ENCODE results near the gene SDE2. TPM values are rescaled to one million over a fixed set of nuclear protein-coding genes. Genes with fewer than 3 reads are reported as not detected.

Gene SDE2
- total and polyA plus RNA-seq, 2 of the 4 experiments (the other 2 are of a cell fraction), result 8.5 to 14.7 TPM

DNA sequence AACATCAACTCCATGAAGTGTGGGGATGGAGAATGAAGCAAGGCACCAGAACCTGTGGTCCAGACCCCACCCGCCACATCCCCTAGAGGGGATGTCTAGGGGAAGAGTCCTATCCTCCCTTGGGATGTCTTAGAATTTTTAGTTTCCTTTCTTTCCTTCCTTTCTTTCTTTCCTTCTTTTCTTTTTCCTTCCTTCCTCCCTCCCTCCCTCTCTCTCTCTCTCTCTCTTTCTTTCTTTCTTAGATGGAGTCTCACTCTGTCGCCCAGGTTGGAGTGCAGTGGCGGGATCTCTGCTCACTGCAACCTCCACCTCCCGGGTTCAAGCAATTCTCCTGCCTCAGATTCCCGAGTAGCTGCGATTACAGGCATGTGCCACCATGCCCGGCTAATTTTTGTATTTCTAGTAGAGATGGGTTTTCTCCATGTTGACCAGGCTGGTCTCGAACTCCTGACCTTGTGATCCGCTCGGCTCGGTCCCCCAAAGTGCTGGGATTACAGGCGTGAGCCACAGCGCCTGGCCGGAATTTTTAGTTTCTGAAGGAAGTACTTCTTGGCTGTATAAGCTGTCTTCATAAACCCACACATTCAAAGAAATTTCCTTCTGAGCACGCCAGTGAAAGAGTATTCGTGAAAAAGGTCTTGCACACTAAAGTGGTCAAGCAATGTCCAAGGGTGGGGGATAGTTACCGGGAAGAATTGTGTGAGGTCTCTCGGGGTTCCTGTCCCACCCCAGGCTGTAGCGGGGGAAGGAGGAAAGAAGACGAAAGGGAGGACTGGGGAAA lies 37.3 kb downstream of the SDE2 start:
- CTCF ChIA-PET, result interaction anchor here (1.0 to 1.3 kb wide), 3 partner anchors 13 to 25 kb away, joined by 3 to 4 read pairs (median 3); no protein-coding TSS in a partner anchor
- Histone ChIP-seq H2BK5ac (ENCODE audit: low read depth, low read length, poor library complexity, severe bottlenecking) (no peak overlapping the region), H3K4me2 (ENCODE audit: low read depth, low read length) (no peak overlapping the region), H2BK120ac (ENCODE audit: low read depth, low read length) (no peak overlapping the region), H4K20me1 (ENCODE audit: insufficient read depth, low read length) (no peaks in the 10 kb centered on the region), H2AK5ac (ENCODE audit: low read depth, low read length) (no peak overlapping the region), H3K56ac (ENCODE audit: extremely low read depth, insufficient read depth, low read length) (no peak overlapping the region), H3K23ac (ENCODE audit: low read depth, low read length) (no peak overlapping the region), H3K18ac (ENCODE audit: low read depth, low read length) (no peak overlapping the region), H4K91ac (ENCODE audit: insufficient read depth, low read depth, low read length) (no peak overlapping the region), H3K4me1 (ENCODE audit: control insufficient read depth, insufficient read depth, low read length) (no peaks in the 10 kb centered on the region), H3K14ac (replicated peaks; ENCODE audit: low read depth, low read length) (no peak overlapping the region), H2AFZ (replicated peaks; ENCODE audit: low read length, poor library complexity) (peak overlapping the region; percentile 79), H3K9ac (ENCODE audit: low read depth, low read length) (no peak overlapping the region), H2BK20ac (ENCODE audit: low read depth, low read length) (no peak overlapping the region), H2AK9ac (replicated peaks; ENCODE audit: low read depth, low read length, poor library complexity) (no peak overlapping the region), H3K9me3 (ENCODE audit: control insufficient read depth, insufficient read depth, low read length) (no peaks in the 10 kb centered on the region), H3K4ac (ENCODE audit: low read depth, low read length) (no peak overlapping the region), H3K9me1 (ENCODE audit: insufficient read depth, low read length) (no peaks in the 10 kb centered on the region), H4K5ac (ENCODE audit: low read depth, low read length) (no peak overlapping the region), H4K8ac (ENCODE audit: low read depth in 2 of 2, low read length in 2 of 2) (no peak overlapping the region), H3K27ac (ENCODE audit: insufficient read depth, low read length) (no peak overlapping the region), H3K27me3 (ENCODE audit: control insufficient read depth, insufficient read depth, low read length) (peaks cover 8% of the 10 kb centered on the region; the same call in 1 of the 2 replicates), H2BK15ac (ENCODE audit: low read depth, low read length) (no peak overlapping the region), H3K4me3 (ENCODE audit: insufficient read depth, low read depth, low read length) (no peak overlapping the region), H3K79me1 (ENCODE audit: low read depth in 1 of 2, low read length in 2 of 2) (no peaks in the 10 kb centered on the region), H3K36me3 (ENCODE audit: control insufficient read depth, insufficient read depth, low read length) (no peaks in the 10 kb centered on the region)
- POLR2A ChIA-PET (ENCODE audit: unreplicated experiment), result no interaction called here
- no TSS peak for BruUV-seq (replicated peaks)
- WGBS, 2 experiments (ENCODE audit: extremely low coverage in 2 of 2, insufficient read length in 1 of 2), result 50% methylated on average over 2 of the region's 20 CpGs; no CpG with 5 or more reads in 1 of the 2 experiments
- dilution Hi-C loops (cut with HindIII; ENCODE audit: low sequenced_read_pairs, unreplicated experiment), result no loop called here
- in situ Hi-C loops (cut with MboI; ENCODE audit: low sequenced_read_pairs), result no loop called here
- ATAC-seq (ENCODE audit: low read depth), result no peak
- intact Hi-C loops (cut with micrococcal nuclease), result no loop called here
- no peak for DNase-seq
- TF ChIP-seq MXI1 (IDR thresholded peaks at IDR 0.05; ENCODE audit: borderline replicate concordance, low read depth, low read length) (no peak), CHD1 (IDR thresholded peaks at IDR 0.05; ENCODE audit: low read depth, low read length) (no peak), BHLHE40 (IDR thresholded peaks at IDR 0.05; ENCODE audit: low read depth, low read length) (no peak), RAD21 (IDR thresholded peaks at IDR 0.05; ENCODE audit: low read length) (no peak), POLR2A (IDR thresholded peaks at IDR 0.05; ENCODE audit: low read depth, low read length) (no peak), RFX5 (IDR thresholded peaks at IDR 0.05; ENCODE audit: low read depth, low read length) (no peak), NFE2L2 (IDR thresholded peaks at IDR 0.05; ENCODE audit: low read depth, low read length) (no peak), RCOR1 (IDR thresholded peaks at IDR 0.05; ENCODE audit: insufficient replicate concordance, low read length) (no peak), SMC3 (IDR thresholded peaks at IDR 0.05; ENCODE audit: low read depth, low read length) (no peak), CEBPB (IDR thresholded peaks at IDR 0.05; ENCODE audit: low read depth, low read length) (no peak), FOS (IDR thresholded peaks at IDR 0.05; ENCODE audit: low read depth, low read length) (no peak), MAZ (IDR thresholded peaks at IDR 0.05; ENCODE audit: borderline replicate concordance, low read depth, low read length) (no peak)
- TF ChIP-seq, protein P1, sequence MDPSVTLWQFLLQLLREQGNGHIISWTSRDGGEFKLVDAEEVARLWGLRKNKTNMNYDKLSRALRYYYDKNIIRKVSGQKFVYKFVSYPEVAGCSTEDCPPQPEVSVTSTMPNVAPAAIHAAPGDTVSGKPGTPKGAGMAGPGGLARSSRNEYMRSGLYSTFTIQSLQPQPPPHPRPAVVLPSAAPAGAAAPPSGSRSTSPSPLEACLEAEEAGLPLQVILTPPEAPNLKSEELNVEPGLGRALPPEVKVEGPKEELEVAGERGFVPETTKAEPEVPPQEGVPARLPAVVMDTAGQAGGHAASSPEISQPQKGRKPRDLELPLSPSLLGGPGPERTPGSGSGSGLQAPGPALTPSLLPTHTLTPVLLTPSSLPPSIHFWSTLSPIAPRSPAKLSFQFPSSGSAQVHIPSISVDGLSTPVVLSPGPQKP (IDR thresholded peaks at IDR 0.05; ENCODE audit: borderline replicate concordance, low read depth, low read length), result no peak
- TF ChIP-seq, protein P2, sequence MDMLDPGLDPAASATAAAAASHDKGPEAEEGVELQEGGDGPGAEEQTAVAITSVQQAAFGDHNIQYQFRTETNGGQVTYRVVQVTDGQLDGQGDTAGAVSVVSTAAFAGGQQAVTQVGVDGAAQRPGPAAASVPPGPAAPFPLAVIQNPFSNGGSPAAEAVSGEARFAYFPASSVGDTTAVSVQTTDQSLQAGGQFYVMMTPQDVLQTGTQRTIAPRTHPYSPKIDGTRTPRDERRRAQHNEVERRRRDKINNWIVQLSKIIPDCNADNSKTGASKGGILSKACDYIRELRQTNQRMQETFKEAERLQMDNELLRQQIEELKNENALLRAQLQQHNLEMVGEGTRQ (IDR thresholded peaks at IDR 0.05; ENCODE audit: low read depth, low read length), result no peak
- TF ChIP-seq, protein P3, sequence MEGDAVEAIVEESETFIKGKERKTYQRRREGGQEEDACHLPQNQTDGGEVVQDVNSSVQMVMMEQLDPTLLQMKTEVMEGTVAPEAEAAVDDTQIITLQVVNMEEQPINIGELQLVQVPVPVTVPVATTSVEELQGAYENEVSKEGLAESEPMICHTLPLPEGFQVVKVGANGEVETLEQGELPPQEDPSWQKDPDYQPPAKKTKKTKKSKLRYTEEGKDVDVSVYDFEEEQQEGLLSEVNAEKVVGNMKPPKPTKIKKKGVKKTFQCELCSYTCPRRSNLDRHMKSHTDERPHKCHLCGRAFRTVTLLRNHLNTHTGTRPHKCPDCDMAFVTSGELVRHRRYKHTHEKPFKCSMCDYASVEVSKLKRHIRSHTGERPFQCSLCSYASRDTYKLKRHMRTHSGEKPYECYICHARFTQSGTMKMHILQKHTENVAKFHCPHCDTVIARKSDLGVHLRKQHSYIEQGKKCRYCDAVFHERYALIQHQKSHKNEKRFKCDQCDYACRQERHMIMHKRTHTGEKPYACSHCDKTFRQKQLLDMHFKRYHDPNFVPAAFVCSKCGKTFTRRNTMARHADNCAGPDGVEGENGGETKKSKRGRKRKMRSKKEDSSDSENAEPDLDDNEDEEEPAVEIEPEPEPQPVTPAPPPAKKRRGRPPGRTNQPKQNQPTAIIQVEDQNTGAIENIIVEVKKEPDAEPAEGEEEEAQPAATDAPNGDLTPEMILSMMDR (conservative IDR thresholded peaks at IDR 0.05; ENCODE audit: low read depth, low read length), result no peak

Data from IMR-90 (cell line).